Fibroblast of lung (primary cell): Measurements from ENCODE around the gene SMNDC1.

Experiments
- CTCF ChIP-seq, 2 donors: IDR thresholded peaks in 1 of 2; conservative IDR thresholded peaks in 1 of 2; 1 replicate in 1 of 2; 2 replicates in 1 of 2; pipeline ENCODE4 v1.5.1; 2011 to 2012; ENCODE audit warnings: low read length in 2 of 2, control low read depth in 1 of 2, inconsistent platforms in 1 of 2, low read depth in 1 of 2, mild to moderate bottlenecking in 1 of 2
- EZH2 ChIP-seq: IDR thresholded peaks from 2 replicates; pipeline ENCODE4 v1.5.1; 2012; ENCODE audit warnings: low read length, control low read depth, mild to moderate bottlenecking; ENCODE audit errors: missing control alignments

- TF ChIP-seq CTCF (conservative IDR thresholded peaks at IDR 0.05 in 1 of 2, IDR thresholded peaks at IDR 0.05 in 1 of 2; ENCODE audit: low read depth in 1 of 2, low read length in 2 of 2) (no peak), EZH2 (no peak)
Measured at GRCh38 chr10:110304394-110304779, 333 bp downstream of the SMNDC1 start.
